GM19023 (cell line): Measurements from ENCODE around the gene NEDD8.
A peak's percentile ranks its signal among the peaks of the same experiment; 100 is the strongest.

ENCODE experiments used
- ATAC-seq: cut with Tn5 transposase; IDR thresholded peaks from one replicate; pipeline ENCODE4 v1.9.1; 2021; ENCODE audit warnings: mild to moderate bottlenecking, moderate library complexity; ENCODE audit not compliant: unreplicated experiment

Gene NEDD8

DNA sequence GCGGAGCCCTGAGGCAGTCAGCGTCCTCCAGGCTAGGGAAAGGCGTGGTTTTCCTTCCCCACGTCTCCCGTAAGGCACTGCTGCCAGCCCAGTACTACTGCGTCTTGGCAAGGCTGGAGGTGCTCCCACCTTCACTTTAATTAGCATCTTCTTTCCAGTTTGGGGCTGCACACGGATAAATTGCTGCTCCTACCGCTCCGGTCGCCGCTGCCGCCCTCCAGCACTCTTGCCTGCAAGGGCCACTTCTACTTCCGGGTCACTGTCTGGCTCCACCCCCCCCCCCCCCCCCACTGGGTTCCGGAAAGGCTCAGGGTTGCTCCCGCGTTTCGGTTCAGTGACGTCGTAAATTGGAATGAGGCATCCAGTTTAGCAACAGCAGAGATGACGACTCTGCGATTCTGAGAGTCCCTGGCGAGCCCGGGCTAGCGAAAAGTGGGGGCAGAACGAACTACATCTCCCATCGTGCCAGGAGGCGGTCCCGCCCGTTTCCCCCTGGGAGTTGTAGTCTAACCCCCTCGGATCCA is at the start of gene NEDD8:
NEDD8 (minus strand) TSS at position 247 of the 524 bp plus-strand sequence; CDS start at position 147, 100 bp downstream.
- peak; percentile 72 for ATAC-seq

DNA sequence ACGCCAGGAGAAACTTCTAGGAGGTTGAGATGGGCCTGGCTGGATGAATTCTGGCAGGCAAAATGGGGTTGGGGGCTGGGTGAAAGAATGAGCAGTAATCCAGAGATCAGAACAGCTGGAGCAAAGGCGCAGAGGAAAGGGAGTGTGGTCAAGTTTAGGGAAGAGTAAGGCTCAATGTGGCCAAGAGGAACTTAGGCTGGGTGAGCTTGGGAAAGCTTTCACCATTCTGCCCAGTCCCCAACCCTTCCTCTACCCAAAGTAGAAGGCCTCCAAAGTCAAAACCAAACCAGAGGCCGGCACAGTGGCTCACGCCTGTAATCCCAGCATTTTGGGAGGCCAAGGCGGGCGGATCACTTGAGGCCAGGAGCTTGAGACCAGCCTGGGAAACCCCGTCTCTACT is 49.5 kb upstream of the NEDD8 start:
- ATAC-seq: no peak

DNA sequence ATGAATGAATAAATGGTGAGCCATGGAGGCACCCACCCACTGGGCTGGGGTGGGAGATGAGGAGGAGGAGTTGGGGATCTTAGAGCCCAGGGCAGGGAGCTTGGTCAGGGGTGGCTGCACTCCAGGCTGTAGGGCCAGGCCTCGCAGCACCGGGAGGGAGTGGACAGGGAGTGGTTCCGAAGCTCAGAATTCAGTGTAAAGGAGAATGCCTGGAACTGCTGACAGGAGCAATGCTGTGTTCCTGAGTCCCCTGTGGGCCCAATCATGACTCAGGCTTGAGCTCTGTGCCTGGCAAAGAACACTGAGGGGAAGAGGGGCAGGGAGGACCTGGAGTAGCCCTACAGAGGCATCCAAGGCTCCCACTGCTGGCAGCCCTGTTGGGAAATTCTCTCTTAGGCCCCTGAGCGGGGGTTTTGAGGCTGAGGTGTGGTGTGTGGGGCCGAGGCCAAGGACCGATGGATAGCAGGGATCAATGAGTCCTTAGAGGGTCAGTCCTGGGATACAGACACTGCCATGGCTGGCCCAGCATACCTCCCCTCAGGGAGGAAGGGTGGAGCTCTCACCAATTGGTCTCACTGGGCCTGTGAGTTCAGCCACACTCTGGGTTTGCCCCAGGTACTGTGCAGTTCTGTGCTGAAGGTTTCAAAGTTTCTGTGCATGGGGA is 48.8 kb upstream of the NEDD8 start:
- ATAC-seq: no peak

DNA sequence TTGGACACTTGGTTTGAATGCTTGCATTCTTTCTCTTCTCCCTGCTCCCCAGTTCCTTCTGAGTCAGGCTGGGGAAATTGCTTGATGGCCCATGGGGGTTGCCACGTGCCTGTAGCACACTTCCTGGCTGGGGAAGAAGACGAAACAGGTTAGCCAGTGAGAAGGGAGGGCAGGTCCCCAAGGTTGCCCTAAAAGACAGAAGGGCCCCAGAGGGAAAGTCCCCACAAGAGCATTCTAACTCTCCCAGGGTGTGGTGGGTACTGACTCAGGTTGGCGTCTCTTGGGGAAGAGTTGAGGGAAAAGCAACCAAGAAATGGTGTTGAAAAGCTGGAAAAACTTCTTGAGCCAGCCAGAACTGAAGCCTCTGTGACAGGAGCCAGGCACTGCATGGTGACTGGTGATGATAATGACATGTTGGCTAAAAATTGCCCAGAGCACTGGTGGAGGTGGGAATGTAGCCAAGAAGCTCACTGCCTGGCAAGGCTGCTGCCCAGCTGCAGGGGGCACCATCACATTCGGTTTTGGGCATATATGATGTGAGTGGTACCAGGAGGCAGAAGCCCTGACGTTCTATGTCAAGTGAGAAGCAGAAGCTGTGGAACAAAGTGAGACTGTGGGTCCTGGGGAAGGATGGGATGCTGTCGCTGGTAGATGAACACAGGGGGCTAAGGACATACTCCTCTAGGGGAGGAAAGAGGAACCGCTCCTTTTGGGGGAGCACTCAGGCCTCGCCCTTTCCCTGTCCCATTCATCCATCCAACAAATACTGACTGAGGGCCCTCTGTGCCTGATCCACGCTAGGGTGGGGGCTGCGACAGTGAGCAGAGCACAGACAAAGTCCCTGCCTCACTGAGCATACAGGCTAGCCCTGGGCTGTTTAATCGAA is 47.4 kb upstream of the NEDD8 start:
- ATAC-seq: no peak

DNA sequence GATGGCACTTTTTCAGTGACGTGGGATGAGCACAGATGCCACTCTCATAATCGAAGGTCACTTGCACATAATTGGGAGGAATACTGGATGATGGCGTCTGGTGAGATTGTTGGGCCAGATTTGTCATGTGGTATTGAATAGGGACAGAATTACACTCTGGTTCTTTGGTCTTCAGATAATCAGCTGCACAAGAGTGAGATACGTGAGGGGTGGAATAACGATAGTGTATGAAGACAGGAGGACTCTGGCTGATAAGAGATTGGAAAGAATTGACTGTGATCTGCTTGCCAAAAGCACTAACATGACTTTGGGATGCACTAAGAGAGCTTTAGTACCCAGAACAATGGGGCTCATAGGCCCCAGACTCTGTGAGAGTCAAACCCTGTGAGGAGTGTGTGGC is 46.3 kb upstream of the NEDD8 start:
- ATAC-seq: no peak

DNA sequence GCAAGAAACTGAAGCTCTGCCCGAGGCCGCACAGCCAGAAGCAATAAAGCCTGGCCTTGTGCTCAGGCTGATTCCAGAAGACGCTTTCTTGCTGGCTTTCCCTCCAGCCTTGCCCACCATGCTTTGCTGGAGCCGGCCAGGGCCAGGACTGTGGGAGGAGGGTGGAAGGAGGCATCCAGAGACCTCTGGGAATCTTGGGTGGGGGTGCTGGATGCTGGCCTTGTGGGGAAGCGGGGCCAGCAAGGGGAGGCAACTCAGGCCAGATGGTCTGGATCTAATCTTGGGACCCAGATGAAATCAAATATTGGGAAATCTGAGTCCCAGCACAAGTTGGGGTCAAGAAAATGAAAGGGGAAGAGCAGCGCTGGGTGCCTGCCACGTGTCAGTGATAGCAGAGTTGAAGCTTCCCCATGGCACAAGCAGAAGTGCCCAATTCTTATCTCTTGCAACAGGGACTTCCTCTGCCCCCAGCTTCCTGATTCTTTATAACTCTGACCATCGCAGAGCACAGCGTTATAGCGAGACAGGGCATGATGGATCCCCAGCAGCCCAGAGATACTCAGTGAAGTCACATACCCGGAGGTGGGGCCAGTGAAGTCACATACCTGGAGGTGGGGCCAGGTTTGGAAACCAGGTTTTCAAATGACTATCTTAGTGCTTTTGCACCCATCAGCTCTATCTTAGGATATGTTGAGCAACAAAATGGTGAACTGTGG is 45.6 kb upstream of the NEDD8 start:
- no peak for ATAC-seq

DNA sequence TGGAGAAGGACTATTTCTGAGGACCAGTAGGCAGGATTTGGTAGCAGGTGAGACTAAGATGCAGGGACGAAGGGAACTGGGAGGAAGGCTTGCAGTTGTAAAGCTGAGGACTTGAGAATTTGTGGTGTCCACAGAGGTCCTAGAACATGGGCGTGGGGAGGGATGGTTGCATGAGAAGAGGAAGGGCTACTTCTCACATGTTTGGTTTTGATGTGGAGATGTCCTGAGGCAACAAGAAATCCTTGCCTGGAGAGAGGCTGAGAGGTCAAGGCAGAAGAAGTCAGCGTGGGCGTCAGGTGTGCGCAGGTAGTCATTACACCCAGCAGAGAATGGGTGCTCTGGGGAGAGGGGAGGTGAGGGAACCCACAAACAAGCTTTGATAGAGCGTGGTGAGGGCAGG is 44.9 kb upstream of the NEDD8 start:
- no peak for ATAC-seq

DNA sequence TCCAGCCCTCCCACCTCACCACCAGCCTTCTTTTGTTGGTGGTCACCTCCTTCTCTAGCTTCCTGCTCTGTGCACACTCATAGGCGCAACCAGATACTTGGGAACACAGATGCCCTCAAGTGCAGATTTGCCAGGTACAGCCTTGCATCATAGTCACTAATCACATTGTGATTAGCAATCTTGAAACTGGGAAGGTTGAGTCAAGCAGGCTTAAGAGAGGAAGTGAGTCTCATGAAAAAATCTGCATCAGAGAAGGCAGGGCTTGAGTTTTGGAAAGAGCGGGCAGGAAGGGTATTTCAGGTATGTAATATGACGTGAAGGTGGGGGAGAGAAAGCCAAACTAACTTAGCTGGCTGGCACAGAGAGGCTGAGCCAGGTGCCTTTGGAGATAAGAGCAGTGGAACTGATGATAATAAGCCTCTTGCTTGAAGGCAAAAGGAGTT is 42.0 kb upstream of the NEDD8 start:
- peak; percentile 29 for ATAC-seq

DNA sequence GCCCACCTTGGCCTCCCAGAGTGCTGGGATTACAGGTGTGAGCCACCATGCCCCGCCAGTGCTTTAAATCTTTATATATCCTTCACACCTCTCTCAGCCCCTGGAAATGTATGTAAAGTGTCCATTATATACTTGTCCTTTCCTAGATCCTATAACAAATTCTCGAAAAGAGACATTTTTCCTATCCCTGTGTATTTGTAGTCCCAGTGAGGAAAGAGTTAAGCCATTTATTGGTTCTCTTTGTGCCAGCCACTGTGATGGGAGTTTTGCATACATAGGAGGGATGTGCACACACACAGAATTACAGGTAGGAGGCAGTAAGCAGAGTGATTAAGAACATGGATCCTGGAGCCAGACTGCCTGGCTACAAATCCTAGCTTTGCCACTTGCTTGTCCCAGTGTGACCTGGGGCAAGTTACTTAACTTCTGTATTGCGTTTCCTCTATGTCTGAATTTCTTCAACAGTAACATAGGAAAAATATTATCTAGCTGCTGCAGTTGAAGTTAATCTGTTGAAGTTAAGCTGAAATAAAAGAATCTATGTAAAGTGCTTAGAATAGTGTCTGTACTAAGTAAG is 41.3 kb upstream of the NEDD8 start:
- no peak for ATAC-seq

- ATAC-seq: no peak
Measured at GRCh38 chr14:24272467-24272866, 40.3 kb upstream of the NEDD8 start.

DNA sequence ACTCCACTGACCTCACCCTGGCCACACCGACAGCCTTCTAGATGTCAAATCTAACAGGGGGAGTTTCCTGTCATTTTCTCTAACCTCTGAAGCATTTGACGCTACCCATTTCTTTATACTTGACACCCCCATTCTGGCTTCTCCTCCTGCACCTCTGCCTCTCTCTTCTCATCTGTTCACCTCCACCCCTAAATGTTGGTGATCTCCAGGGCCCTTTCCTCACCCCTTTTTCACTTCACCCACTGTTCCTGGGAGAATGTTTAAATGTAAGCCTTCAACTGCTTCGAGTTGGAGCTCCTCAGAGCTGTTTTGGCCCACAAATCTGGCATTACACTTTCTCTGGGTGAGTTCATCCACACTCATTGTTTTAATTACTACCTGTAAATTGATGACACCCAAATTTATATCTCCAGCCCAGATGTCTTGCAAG is 39.7 kb upstream of the NEDD8 start:
- no peak for ATAC-seq

GRCh38 chr14:24271134-24271833 is 39.1 kb upstream of the NEDD8 start, which contains the start of gene RABGGTA:
Gene RABGGTA (minus strand): TSS chr14:24271597. CDS start chr14:24271115, 482 bp downstream.
- peak; percentile 91 for ATAC-seq

- peak; percentile 0 for ATAC-seq
Measured at GRCh38 chr14:24270537-24271133, 38.5 kb upstream of the NEDD8 start.

DNA sequence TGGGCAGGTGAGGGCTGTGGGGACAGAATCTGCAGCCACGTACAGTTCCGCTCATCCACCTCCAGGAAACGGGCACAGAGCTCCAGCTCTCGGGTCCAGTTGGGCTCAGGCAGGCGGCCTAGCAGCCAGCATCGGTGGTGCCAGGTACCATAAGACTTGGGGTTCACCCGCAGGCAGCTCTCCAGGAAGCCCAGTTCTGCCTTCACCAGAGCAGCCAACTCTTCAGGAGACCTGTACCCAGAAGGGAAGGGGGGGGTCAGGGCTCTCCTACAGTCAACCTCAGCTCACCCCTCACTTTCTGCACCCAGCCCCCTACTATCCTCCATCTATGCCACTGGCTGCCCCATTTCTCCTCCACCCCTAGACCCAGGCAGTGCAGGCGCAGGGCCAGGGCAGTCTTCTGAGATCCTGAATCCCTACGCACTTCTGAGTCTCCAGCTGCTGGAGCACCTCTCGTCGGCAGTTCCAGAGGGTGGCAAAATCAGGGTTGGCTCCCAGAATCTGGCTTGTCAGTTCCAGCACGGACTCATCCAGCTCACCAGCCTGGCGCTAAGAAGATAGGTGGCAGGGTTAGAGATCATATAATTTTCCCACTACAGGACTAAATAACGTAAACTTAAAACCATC is 37.9 kb upstream of the NEDD8 start:
- no peak for ATAC-seq

GRCh38 chr14:24269368-24269767 is 37.2 kb upstream of the NEDD8 start:
- no peak for ATAC-seq

GRCh38 chr14:24268225-24268624 is 36.1 kb upstream of the NEDD8 start:
- no peak for ATAC-seq

DNA sequence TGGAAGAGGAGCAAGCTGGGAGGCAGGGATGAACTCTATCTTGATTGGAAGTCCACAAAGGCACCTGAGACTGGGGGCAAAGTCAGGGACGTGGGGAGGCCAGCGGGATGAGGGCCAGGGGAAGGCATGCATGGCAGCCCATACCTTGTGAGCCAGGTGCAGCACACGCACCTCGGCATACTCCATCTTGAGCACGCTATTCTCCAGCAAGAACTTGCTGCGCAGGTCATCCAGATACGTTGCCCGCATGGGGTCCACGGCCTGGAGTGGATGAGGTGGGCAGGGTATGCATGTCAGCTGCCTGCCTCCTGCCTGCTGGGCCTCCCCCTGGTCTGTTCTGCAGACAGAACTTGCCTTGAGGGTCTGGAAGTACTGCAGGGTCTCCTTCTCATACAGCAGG is 35.3 kb upstream of the NEDD8 start:
- no peak for ATAC-seq

DNA sequence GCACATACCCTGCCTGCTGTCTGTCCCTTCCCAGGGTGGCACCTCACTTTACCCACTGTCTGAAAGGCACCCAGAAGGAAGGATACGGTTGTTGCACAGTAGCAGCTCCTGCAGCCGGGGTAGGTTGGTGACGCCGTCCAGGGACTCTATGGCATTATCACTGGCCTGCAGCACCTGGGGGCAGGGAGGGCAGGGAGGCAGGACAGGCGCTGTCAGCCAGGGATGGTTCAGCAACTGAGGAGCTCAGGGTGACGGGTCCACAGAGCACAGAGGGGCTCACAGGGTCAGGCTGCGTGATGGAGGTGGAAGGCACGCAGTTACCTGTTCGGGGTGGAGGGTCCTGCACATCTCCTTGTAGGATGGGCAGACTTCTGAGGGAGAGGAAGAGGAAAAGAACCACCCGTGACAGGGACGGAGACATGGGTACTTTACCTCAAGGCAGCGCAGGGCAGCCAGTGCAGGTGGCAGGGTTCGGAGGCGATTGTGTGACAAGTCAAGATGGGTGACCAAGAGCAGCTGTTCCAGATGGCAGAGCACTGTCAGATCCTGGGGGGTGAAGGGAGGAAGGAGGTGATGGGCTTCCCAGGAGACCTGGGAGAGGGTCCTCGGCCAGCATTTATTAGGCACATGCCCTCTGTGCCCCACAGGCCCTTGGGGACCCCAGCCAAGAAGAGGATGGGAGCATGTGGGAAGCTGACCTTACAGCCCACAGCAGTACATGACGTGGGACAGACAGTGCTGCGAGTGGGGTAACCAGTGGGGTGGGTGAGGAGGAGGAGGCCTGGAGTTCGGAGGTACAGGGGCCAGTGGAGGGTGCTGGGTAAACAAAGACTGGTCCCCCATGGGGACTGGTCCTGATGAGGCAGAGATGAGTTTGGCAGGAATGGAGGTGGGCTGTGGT is 34.4 kb upstream of the NEDD8 start:
- no peak for ATAC-seq
